Smooth muscle cell (in vitro differentiated cells): ENCODE data around the gene SYP. TPM values are rescaled to one million over a fixed set of nuclear protein-coding genes. Genes with fewer than 3 reads are reported as not detected.

Experiments
- DNase-seq: peaks from one replicate; lab custom pipeline; 2025; ENCODE audit not compliant: unreplicated experiment; lab: John Stamatoyannopoulos, UW
- H2AFZ ChIP-seq: fragments of 200-600 bp; sonication (generic); 2 replicates; pipeline ENCODE4 v1.6.0; 2016; ENCODE audit warnings: antibody characterized with exemption, low read depth, mild to moderate bottlenecking
- H3F3A ChIP-seq: fragments of 200-600 bp; sonication (generic); 2 replicates; pipeline ENCODE4 v1.6.0; 2017; ENCODE audit warnings: antibody characterized with exemption, low read depth
- H3K27ac ChIP-seq: fragments of 200-600 bp; sonication (generic); 2 replicates; pipeline ENCODE4 v1.5.1; 2016; ENCODE audit warnings: low read depth, mild to moderate bottlenecking
- H3K27me3 ChIP-seq: fragments of 200-600 bp; sonication (generic); 2 replicates; pipeline ENCODE4 v1.6.1; 2016; ENCODE audit warnings: low read depth, mild to moderate bottlenecking
- H3K36me3 ChIP-seq: fragments of 200-600 bp; sonication (generic); 2 replicates; pipeline ENCODE4 v1.5.1; 2016; ENCODE audit warnings: low read depth
- H3K4me1 ChIP-seq: fragments of 200-600 bp; sonication (generic); 2 replicates; pipeline ENCODE4 v1.5.1; 2016; ENCODE audit warnings: low read depth
- H3K4me2 ChIP-seq: fragments of 200-600 bp; sonication (generic); 2 replicates; pipeline ENCODE4 v1.6.0; 2016; ENCODE audit warnings: mild to moderate bottlenecking
- H3K4me3 ChIP-seq: fragments of 200-600 bp; sonication (generic); 2 replicates; pipeline ENCODE4 v1.5.1; 2016; ENCODE audit warnings: mild to moderate bottlenecking
- H3K79me2 ChIP-seq: fragments of 200-600 bp; sonication (generic); 2 replicates; pipeline ENCODE4 v1.6.0; 2016; ENCODE audit warnings: low read depth, mild to moderate bottlenecking
- H3K9ac ChIP-seq: fragments of 200-600 bp; sonication (generic); 2 replicates; pipeline ENCODE4 v1.6.0; 2016; ENCODE audit warnings: low read depth
- H3K9me3 ChIP-seq: fragments of 200-600 bp; sonication (generic); replicated peaks from 2 replicates; pipeline ENCODE4 v1.5.1; 2016; ENCODE audit warnings: low read depth
- H4K20me1 ChIP-seq: fragments of 200-600 bp; sonication (generic); 2 replicates; pipeline ENCODE4 v1.6.0; 2016; ENCODE audit warnings: low read depth
- WGBS: methylation state at CpG from one replicate; pipeline ENCODE4 v1.1.7; 2016; ENCODE audit warnings: low lambda C conversion rate; 5-methylcytosine and 5-hydroxymethylcytosine counted together
- polyA plus RNA-seq: library from polyadenylated mRNA; unstranded; fragments of >200 nt; fragmentation: Nextera tagmentation; extraction: Ambion mirVana; gene quantifications from 2 replicates; pipeline ENCODE4 v1.2.1, GENCODE V29; 2016
- total RNA-seq: library from RNA; depleted of rRNA; stranded (reverse); fragments of >200 nt; gene quantifications from 2 replicates; pipeline ENCODE4 v1.2.3, GENCODE V29; 2014
- TF ChIP-seq, protein P1 (sequence below): fragments of 200-600 bp; sonication (generic); IDR thresholded peaks from 2 replicates; pipeline ENCODE4 v1.5.1; 2017; ENCODE audit warnings: borderline replicate concordance, mild to moderate bottlenecking, antibody characterized with exemption; ENCODE audit not compliant: insufficient read depth, poor library complexity, severe bottlenecking

Gene SYP
- total and polyA plus RNA-seq, 2 experiments from 2014 or later: not detected

DNA sequence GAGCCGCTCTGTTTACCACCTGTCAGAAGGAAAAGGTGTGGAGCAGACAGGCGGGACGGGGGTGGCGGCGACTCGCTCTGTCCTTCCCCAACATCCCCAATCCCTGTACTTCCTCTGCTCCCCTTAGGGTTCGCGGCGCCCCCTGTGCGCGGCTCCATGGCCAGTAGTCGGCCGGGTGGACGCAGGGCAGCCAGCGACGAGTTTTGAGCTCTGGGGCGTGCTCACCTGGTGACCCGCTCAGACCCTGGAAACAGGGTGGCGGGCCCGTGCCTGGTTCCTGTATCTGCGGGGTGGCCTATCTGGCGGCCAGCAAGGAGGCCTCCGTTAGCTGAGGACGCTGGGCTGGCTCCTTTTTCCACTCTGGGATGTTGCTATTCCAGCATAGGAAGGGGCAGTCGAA, 42.8 kb downstream of the SYP start:
- no peak for DNase-seq
- 76% methylated on average over 23 of the region's 25 CpGs for WGBS
- H4K20me1 ChIP-seq: no peaks in the 10 kb centered on the region
- H3K4me2 ChIP-seq: no peak overlapping the region
- H3K79me2 ChIP-seq: no peaks in the 10 kb centered on the region
- H3K4me3 ChIP-seq: no peak overlapping the region
- H3K4me1 ChIP-seq: no peaks in the 10 kb centered on the region
- no peak overlapping the region for H2AFZ ChIP-seq
- no peaks in the 10 kb centered on the region for H3K36me3 ChIP-seq
- TF ChIP-seq, protein P1, sequence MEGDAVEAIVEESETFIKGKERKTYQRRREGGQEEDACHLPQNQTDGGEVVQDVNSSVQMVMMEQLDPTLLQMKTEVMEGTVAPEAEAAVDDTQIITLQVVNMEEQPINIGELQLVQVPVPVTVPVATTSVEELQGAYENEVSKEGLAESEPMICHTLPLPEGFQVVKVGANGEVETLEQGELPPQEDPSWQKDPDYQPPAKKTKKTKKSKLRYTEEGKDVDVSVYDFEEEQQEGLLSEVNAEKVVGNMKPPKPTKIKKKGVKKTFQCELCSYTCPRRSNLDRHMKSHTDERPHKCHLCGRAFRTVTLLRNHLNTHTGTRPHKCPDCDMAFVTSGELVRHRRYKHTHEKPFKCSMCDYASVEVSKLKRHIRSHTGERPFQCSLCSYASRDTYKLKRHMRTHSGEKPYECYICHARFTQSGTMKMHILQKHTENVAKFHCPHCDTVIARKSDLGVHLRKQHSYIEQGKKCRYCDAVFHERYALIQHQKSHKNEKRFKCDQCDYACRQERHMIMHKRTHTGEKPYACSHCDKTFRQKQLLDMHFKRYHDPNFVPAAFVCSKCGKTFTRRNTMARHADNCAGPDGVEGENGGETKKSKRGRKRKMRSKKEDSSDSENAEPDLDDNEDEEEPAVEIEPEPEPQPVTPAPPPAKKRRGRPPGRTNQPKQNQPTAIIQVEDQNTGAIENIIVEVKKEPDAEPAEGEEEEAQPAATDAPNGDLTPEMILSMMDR: no peak
- H3K9ac ChIP-seq: no peak overlapping the region
- no peaks in the 10 kb centered on the region for H3K9me3 ChIP-seq
- H3F3A ChIP-seq: no peaks in the 10 kb centered on the region
- no peak overlapping the region for H3K27ac ChIP-seq
- H3K27me3 ChIP-seq: no peaks in the 10 kb centered on the region

DNA sequence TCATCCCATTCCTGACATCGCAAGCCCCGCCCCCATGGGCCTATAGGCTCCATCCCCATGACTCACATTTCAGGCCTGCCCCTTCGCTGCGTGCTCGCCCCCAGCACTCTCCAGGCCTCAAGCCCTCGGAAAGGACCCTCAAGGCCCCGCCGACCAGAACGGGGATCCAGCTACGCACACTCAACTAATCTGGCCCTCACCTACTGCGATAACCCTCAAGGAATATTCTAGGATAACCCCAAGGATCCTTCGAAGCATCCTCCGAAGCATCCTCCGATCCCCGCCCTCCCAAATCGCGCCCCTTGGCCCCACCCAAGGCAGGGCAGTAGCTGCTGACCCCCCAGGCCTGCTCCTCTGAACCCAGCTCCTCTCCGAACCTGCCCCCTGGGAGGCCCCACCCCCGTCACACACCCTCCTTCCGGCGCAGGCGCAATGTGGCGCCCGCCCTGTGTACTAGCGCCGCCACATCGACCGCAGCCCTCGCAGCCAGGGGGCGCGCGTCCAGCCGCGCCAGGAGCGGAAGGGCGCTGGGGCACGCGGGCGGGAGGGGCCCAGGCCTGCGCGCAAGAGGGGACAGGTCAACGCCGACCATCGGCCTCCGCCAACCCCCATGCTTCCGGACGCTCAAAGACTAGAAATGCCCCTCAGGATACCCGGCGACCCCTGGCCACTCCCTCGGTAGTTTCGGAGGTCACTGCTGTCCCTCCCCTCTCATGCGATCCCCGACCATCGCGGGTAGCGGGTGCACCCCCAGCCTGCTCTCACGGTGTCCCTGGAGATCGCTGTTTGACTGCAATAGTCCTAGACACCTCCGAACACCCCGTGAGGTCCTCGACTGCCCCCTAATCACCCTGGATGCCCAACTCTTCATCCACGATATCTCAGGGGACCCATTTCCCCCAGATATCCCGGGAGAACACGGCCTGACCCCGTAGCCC, 43.8 kb downstream of the SYP start:
- no peaks in the 10 kb centered on the region for H3K27me3 ChIP-seq
- H3K79me2 ChIP-seq: no peaks in the 10 kb centered on the region
- TF ChIP-seq, protein P1: peak; percentile 61
- H3K27ac ChIP-seq: peak overlapping the region; percentile 96
- no peak overlapping the region for H2AFZ ChIP-seq
- H3K4me2 ChIP-seq: peak overlapping the region; percentile 83
- H3F3A ChIP-seq: no peaks in the 10 kb centered on the region
- WGBS: 53% methylated on average over 46 of the region's 65 CpGs
- no peaks in the 10 kb centered on the region for H4K20me1 ChIP-seq
- H3K9ac ChIP-seq: peak overlapping the region; percentile 91
- no peaks in the 10 kb centered on the region for H3K9me3 ChIP-seq
- peak; percentile 66 for DNase-seq
- H3K36me3 ChIP-seq: no peaks in the 10 kb centered on the region
- peak overlapping the region; percentile 47 for H3K4me3 ChIP-seq
- H3K4me1 ChIP-seq: no peaks in the 10 kb centered on the region

DNA sequence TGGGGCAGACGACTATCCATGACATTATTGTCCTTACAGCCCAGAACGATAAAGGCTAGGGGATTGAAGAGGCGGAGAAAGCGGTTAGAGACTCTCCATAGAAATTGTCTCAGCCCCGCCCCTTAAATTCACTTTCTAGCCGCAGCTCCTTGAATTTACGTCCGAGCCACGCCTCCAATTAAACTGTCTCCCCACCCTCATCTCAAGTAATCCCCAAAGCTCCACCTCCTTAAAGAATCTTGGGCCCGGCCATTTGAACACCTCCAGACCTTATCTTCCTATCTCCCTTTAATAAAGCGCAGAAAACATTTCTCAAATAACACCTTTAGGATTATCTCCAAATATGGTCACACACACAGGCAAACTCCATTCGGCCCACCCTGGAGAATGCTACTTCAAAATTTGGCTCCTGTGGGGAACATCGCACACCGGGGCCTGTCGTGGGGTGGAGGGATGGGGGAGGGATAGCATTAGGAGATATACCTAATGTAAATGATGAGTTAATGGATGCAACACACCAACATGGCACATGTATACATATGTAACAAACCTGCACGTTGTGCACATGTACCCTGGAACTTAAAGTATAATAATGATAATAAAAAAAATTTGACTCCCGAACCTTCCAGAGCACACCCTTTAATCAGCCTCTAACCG, 44.6 kb downstream of the SYP start:
- peak overlapping the region; percentile 83 for H3K4me2 ChIP-seq
- H4K20me1 ChIP-seq: no peaks in the 10 kb centered on the region
- no peak overlapping the region for H2AFZ ChIP-seq
- peak overlapping the region; percentile 96 for H3K27ac ChIP-seq
- H3K36me3 ChIP-seq: no peaks in the 10 kb centered on the region
- H3F3A ChIP-seq: no peaks in the 10 kb centered on the region
- TF ChIP-seq, protein P1: no peak
- H3K27me3 ChIP-seq: no peaks in the 10 kb centered on the region
- DNase-seq: no peak
- peak overlapping the region; percentile 47 for H3K4me3 ChIP-seq
- 49% methylated on average over 18 of the region's 18 CpGs for WGBS
- H3K9ac ChIP-seq: no peak overlapping the region
- no peaks in the 10 kb centered on the region for H3K9me3 ChIP-seq
- H3K4me1 ChIP-seq: no peaks in the 10 kb centered on the region
- no peaks in the 10 kb centered on the region for H3K79me2 ChIP-seq
